ENCODE measurements around the gene MPG.

Gene MPG

GRCh38 chr16:66309-67182, 11.5 kb upstream of the MPG start:
- DNase-seq (ENCODE audit: low spot score): no peak

- no peak for DNase-seq (ENCODE audit: low spot score)
Observed at GRCh38 chr16:67183-67791, 10.7 kb upstream of the MPG start.

- DNase-seq (ENCODE audit: low spot score): no peak
Observed at GRCh38 chr16:67884-68789, 9.9 kb upstream of the MPG start.

GRCh38 chr16:69181-69580, 8.8 kb upstream of the MPG start:
- no peak for DNase-seq (ENCODE audit: low spot score)

GRCh38 chr16:71210-71539, 6.8 kb upstream of the MPG start:
- DNase-seq (ENCODE audit: low spot score): no peak

GRCh38 chr16:71540-72401, 6.3 kb upstream of the MPG start:
- no peak for DNase-seq (ENCODE audit: low spot score)

- DNase-seq (ENCODE audit: low spot score): no peak
Observed at GRCh38 chr16:72561-73548, 5.2 kb upstream of the MPG start, which contains the start of gene RHBDF1. Gene RHBDF1 (minus strand): TSS chr16:72631. CDS start chr16:65015, 7,616 bp downstream.

- DNase-seq (ENCODE audit: low spot score): no peak
Observed at GRCh38 chr16:74051-74746, 3.8 kb upstream of the MPG start.

GRCh38 chr16:74747-75334, 3.2 kb upstream of the MPG start:
- DNase-seq (ENCODE audit: low spot score): no peak

- DNase-seq (ENCODE audit: low spot score): no peak
Observed at GRCh38 chr16:75580-76501, 2.2 kb upstream of the MPG start.

GRCh38 chr16:76535-77272, 1.3 kb upstream of the MPG start:
- DNase-seq (ENCODE audit: low spot score): no peak

GRCh38 chr16:77273-77806, 685 bp upstream of the MPG start:
- no peak for DNase-seq (ENCODE audit: low spot score)

- DNase-seq (ENCODE audit: low spot score): no peak
Observed at GRCh38 chr16:78444-79150, 572 bp downstream of the MPG start.

- no peak for DNase-seq (ENCODE audit: low spot score)
Observed at GRCh38 chr16:79151-80054, 1.4 kb downstream of the MPG start.

- no peak for DNase-seq (ENCODE audit: low spot score)
Observed at GRCh38 chr16:83060-83603, 5.1 kb downstream of the MPG start.
